ENCODE results near the gene RFX7.
A peak's percentile ranks its signal among the peaks of the same experiment; 100 is the strongest.

Gene RFX7

DNA sequence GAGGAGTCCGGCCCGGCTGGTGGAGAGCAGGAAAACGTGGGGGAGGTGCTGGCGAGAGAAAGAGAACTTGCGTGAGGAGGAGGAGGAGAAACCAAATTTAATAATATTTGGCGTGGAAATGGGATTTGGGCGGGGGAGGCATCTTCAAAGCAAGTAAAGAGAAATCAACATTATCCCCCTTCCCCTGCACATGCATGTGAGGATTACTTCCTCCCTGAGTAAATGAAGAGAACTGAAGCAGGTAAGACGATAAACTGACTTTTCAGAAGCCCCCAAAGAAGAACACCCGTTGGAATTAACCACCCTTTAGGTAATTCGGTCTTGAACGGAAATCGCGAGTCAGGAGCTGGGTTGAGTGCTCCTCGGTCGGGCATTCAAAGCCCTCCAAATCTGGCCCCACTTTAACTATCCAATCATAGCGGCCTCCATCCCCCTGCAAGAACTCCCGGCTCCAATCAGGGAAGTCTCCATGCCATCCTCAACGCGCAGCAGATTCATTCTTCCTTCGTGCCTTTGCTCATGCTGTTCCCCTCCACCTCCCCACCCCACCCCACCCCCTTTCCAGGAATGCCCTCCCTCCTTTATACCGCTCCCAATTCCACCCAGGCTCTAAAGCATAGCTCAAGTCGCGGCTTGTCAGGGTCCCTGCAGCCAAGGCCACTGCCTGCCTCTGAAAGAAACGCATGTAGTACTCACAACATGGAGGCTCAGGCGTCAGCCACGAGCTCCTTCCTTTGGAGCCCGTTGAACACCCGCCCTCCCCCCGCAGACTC, 545 bp upstream of the RFX7 start:
- DNase-seq, result peak in 1 of 2 experiments; percentile 7

GRCh38 chr15:56242576-56243162, 1.0 kb downstream of the RFX7 start:
- DNase-seq, result no peak

DNA sequence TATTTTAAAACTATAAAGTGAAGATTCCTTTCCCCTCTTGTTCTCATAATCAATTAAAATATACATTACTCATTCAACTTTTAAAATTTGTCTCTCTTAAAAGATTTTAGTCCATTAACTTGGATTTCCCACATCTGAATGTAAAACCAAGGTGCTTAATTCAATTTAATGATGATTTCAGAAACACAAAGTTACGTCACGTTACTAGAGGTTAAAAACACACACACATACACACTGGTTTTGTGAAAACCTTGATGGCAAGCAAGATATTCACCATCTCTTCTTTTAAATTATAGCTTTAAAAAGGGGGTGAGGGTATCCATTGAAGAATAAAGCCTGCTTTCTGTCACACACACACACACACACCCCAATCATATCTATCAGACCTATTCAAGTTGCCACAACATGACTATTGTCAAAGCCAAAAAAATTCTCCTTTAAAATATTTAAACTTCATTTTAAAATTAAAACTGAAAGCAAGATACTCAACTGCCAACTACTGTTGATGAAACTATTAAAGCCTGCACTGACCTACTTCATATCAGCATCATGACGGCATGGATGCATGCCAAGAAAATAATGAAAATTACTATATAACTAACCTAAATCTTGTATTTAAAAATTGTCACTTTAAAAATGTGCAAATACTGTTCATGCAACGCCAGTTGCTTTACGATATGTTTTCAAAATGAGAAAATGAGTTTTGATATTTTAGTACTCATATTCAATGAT, 2.1 kb downstream of the RFX7 start:
- DNase-seq, result no peak

DNA sequence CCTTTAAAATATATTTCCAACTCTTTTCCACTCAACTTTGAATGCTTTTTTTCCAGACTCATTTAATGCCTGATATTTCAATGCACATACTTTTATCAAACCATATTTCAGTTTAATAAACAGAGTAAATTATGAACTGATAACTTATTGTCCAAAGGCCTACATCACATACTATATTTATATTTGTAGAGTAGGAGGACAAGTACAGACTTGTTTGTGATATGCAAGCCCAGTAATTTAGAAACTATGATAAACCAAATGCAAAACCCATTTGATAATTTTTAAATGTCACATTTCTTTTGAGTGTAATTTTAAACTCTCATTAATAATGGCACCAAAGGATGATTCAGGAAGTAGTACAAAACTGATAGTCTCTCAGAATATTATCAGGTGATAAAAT, 3.3 kb downstream of the RFX7 start:
- DNase-seq, result no peak

DNA sequence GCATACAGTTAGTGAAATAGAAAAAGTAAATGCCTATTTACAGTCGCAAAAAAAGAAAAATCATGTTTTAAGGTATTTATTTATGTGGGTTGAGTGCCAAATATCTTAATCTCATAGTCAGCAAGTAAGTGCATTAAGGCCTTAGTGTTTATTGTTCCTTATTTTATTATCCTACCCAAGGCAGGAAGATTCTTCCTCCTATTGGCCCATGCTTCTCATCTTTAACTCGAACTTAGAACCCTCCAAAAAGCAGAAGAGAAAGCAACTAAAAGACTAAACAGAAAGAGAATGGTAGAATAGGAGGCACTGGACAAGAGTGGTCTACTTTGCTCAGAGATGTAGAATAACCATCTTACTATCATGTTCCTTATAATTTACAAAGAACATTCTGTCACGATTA, 7.5 kb downstream of the RFX7 start:
- DNase-seq, result no peak

GRCh38 chr15:56234804-56235203, 8.9 kb downstream of the RFX7 start:
- DNase-seq, result no peak

DNA sequence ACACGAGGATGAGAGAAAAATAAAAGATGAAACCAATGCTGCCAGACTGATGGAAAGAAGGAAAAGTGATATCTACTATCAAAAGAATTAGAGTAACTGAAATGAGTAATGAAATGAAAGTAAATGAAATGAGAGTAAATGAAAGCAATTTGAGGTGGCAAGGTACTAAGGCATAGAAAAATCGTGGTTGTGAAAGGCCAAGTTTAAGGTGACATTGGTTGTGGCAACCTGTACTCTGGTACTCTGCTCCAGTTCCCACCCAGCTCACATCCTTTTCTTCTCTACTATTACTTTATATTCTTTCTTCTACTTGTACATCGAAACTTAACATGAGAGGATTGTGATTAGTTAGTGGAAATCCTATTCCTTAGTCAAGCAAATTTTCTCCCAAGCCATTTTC, 10.1 kb downstream of the RFX7 start:
- no peak for DNase-seq

DNA sequence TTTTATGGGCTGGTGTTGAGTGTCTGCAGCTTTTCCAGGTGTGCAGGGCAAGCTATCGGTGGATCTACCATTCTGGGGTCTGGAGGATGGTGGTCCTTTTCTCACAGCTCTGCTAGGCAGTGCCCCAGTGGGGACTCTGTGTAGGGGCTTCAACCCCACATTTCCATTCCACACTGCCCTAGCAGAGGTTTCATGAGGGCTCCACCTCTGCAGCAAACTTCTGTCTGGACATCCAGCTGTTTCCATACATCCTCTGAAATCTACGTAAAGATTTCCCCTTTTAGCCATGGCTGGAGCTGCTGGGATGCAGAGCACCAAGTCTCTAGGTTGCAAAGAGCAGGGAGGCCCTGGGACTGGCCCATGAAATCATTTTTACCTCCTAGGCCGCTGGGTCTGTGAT, 11.6 kb downstream of the RFX7 start:
- DNase-seq, result no peak

GRCh38 chr15:56228854-56229253, 14.8 kb downstream of the RFX7 start:
- no peak for DNase-seq

GRCh38 chr15:56228352-56228751, 15.3 kb downstream of the RFX7 start:
- no peak for DNase-seq

DNA sequence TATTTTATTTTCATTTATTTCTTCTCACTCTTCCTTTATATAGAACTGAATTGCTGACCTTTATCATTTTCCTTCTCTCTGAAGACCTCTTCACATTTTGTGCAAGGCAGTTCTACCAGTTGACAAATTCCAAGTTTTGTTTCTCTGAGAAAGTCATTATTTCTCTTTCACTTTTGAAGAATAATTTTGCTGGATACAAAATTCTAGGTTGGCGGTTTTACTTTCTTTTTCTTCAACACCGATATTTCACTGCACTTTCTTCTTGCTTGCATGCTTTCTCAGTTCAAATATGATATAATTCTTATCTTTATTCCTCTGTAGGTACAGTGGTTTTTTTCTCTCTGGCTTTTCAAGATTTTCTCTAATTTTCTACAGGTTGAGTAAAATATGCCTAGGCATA, 15.9 kb downstream of the RFX7 start:
- DNase-seq, result no peak

DNA sequence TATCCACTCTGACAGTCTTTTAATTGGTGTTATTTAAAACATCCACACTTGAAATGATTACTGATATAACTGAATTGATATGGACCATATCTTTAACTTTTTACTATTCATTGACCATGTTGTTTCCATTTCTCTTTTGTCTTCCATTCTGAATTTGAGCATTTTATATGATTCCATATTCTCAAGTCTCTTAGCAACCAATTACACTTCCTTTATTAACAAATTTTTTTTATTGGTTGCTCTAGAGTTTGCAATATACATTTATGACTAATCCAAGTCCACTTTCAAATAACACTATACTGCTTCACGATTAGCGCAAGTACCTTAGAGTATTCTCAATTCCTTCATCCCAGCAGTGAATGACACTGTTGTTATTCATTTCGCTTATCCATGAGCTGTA, 16.4 kb downstream of the RFX7 start:
- DNase-seq, result no peak

DNA sequence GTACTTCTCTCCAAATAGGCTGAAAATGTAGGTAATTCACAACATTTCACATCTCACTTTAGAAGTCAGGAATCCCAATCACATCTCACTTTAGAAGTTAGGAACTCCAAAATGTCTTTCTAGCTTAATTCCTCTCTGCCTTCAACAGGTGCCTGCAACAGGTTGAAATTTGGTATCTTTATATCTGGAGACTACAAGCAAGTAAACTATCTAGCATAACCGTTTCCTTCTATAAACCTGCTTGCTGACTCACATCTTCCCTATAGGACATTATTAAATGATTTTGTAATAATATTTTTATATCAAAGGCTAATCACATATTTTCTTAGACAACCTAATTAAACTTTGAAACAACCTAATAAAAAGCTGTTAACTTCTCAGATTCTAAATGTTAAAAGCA, 18.2 kb downstream of the RFX7 start:
- DNase-seq, result no peak

- no peak for DNase-seq
Measured at GRCh38 chr15:56222302-56222701, 21.4 kb downstream of the RFX7 start.

DNA sequence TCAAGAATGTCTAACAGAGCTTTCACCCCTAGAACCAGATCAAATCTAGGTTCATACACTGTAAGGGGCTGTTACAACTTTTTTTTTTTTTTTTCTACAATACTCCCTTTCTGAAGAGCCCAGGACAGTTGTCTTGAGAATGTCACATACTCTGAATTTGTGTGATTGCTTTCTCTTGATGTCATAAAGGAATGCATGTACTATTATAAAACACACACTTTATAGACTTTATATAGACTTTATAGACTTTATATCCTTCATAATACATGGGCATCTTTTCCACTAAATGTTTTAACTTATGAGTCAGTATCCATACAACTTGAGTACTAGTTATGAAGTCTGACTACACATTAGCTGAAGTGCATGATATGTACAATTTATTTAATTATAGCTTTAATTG, 26.3 kb downstream of the RFX7 start:
- DNase-seq, result no peak

DNA sequence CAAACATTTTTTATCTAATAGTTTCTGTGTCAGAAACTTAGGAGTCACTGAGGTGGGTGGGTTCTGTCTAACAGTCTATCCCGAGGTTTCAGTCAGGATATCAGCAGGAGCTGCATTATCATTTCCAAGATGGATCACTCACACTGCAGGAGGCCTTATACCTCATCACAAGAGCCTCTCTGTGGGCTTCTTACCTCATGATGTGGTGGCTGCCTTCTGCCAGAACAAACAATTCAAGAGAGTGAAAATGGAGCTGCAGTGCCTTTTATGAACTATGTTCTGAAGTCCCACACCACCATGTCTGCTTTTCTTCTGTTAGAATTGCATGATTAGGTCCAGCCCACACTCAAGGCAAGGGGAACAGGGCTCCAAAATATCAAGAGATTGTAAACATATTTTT, 27.9 kb downstream of the RFX7 start:
- DNase-seq, result no peak

GRCh38 chr15:56211960-56212550, 31.6 kb downstream of the RFX7 start:
- no peak for DNase-seq

- no peak for DNase-seq
Measured at GRCh38 chr15:56211064-56211463, 32.6 kb downstream of the RFX7 start.

DNA sequence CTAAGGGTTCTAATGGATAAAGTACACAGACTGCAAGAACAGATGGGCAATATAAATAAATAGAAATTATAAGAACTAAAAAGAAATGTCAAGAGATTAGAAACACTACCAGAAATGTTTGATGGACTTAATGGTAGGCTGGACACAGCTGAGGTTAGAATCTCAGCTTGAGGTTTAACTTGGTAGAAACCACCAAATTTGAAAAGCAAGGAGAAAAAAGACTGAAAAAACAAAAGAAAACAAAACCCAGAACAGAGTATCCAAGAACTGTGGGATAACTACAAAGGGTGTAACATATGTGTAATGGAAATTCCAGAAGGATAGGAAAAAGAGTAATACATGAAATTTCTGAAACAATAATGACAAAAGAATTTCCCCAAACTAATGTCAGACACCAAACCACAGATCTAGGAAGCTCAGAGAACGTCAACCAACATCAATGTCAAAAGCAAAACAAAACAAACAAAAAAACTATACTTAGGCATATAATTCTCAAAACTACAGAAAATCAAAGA, 35.0 kb downstream of the RFX7 start:
- DNase-seq, result no peak

DNA sequence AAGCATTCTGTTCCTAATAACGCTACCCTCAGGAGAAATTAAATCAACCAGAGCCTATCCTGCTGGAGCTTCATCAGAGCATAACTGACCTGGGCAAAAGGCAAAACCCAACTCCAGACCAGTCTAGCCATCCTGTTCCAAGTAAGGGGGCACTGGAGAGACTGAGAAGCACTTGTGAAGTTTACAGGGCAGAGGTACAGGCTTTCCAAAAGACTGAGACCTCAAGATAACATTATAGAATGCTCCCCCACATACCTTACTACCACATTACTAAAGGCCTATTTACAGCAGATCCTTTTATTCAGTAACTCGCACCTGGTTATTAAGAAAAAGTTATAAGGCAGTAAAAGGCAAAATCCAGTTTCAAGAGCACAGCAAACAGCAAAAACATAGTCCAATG, 35.5 kb downstream of the RFX7 start:
- no peak for DNase-seq

DNA sequence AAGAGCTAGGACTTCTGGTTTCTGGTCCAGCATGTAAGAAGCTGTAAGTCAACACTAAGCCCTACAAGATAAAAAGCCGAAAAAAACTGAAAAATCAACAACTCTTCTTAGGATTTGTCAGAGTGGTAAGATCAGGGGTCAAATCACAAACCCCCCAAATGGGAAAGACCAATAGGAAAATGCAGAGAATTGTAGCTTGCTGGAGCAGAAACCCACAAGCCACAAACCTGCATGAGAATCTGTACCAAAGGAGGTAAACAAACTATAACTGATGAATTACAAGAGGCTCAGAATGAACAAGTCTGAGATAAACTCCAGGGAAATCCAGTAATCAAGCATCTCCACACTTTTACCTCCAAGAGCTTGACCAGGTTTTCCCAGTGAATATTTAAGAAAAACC, 36.0 kb downstream of the RFX7 start:
- DNase-seq, result no peak

DNA sequence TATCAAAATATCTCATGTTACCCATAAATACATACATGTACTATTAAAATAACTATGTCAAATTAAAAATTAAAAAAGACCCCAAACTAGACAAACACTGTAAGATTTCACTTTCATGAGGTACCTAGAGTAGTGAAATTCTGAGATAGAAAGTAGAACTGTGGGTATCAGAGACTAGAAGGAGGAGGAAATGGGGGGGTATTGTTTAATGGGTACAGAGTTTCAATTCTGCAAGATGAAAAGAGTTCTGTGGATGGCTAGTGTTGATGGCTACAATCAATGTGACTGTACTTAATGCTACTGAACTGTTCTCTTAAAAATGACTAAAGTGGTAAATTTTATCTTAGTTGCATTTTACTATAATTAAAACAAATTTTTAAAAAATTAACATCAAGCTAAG, 36.6 kb downstream of the RFX7 start:
- DNase-seq, result no peak

- no peak for DNase-seq
Measured at GRCh38 chr15:56205061-56205876, 38.4 kb downstream of the RFX7 start.

All from activated CD4-positive, alpha-beta T cell treated with anti-CD3 and anti-CD28 coated beads, Interleukin-2, amount 50 U/mL, for 4 hours (primary cell).